PFSK-1 (cell line): Measurements from ENCODE around the gene CCSER1.

Experiments
- FOXP2 ChIP-seq: optimal IDR thresholded peaks from 2 replicates; pipeline ENCODE3; 2011; ENCODE audit warnings: borderline replicate concordance, control low read depth, inconsistent platforms; ENCODE audit not compliant: insufficient read depth; ENCODE audit errors: extremely low read length, extremely low read depth
- POLR2AphosphoS5 ChIP-seq: IDR thresholded peaks from 2 replicates; pipeline ENCODE4 v1.6.1; 2012; ENCODE audit warnings: low read depth, mild to moderate bottlenecking, control low read depth, low read length, moderate library complexity
- REST ChIP-seq, 2 experiments: IDR thresholded peaks; 2 replicates each; pipeline versions ENCODE4 v1.6.1 to v1.8.0; 2011 to 2012; ENCODE audit warnings: low read depth in 2 of 2, low read length in 2 of 2, control low read depth in 1 of 2, inconsistent platforms in 1 of 2, mild to moderate bottlenecking in 1 of 2, moderate library complexity in 1 of 2; ENCODE audit not compliant: insufficient read depth in 1 of 2
- SIN3A ChIP-seq: IDR thresholded peaks from 2 replicates; pipeline ENCODE4 v1.6.1; 2012; ENCODE audit warnings: mild to moderate bottlenecking, low read length, moderate library complexity, borderline replicate concordance; ENCODE audit not compliant: insufficient read depth
- TAF1 ChIP-seq: IDR thresholded peaks from 2 replicates; pipeline ENCODE4 v1.6.1; 2012; ENCODE audit warnings: low read length, control low read depth, borderline replicate concordance; ENCODE audit not compliant: insufficient read depth

The CCSER1 gene

GRCh38 chr4:90328558-90328957 lies 201.4 kb downstream of the CCSER1 start:
- TF ChIP-seq POLR2AphosphoS5 (no peak), REST (IDR thresholded peaks at IDR 0.05; ENCODE audit: insufficient read depth in 1 of 2, low read depth in 2 of 2, low read length in 2 of 2) (no peak), TAF1 (no peak), SIN3A (no peak), FOXP2 (no peak)

DNA sequence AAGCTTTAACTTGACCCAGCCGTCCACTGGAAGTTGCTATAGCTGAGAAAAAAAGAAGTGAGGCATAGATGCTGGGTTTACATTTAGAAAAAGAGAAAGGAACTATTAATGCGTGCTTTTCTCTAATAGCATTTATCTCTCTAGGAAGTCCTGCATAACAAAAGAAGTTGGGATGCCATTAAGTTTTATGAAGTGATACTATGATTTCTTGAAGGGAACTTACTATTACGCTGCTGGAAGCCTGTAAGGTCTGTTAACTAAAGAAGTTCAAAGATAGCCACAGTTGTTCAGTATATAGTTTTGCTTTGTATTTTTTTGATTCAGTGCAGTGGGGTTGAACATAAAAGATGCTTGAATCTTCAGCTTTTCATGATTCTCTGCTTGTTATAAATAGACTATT lies 203.4 kb downstream of the CCSER1 start:
- TF ChIP-seq FOXP2 (no peak), POLR2AphosphoS5 (no peak), SIN3A (no peak), REST (IDR thresholded peaks at IDR 0.05; ENCODE audit: insufficient read depth in 1 of 2, low read depth in 2 of 2, low read length in 2 of 2) (no peak), TAF1 (no peak)

DNA sequence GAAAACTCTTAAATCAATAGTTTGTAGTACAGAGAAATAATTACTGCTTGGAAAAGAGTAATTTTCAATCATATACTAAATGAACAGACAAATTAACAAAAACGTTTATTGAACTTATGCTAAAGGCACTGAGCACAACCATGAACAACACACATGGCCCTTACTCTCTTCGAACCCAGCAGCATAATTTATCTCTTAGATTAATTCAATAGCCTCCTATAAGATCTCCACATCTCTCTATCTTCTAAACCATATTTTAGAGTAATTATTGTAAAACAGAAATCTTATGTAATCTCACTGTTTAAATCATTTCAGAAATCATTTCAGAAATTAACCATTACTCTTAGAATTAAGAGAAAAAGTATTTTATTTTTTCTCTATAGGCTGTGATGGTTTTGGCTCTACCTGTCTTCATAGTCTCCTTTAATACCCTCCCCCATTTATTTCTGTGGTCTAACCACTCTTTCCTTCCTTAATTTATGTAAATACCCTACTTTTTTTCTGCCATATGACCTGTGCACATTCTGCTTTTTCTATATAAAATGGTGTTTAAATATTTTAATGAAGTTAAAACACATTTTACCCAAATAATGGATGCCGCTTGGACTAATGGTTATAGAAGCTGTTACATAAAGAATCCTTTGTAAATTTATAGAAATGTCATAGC lies 218.5 kb downstream of the CCSER1 start:
- no peak for TF ChIP-seq SIN3A
- TF ChIP-seq POLR2AphosphoS5, result no peak
- no peak for TF ChIP-seq TAF1
- no peak for TF ChIP-seq FOXP2
- no peak for TF ChIP-seq REST (IDR thresholded peaks at IDR 0.05; ENCODE audit: insufficient read depth in 1 of 2, low read depth in 2 of 2, low read length in 2 of 2)

GRCh38 chr4:90349636-90350035 lies 222.4 kb downstream of the CCSER1 start:
- no peak for TF ChIP-seq SIN3A
- no peak for TF ChIP-seq POLR2AphosphoS5
- TF ChIP-seq TAF1, result no peak
- TF ChIP-seq FOXP2, result no peak
- no peak for TF ChIP-seq REST (IDR thresholded peaks at IDR 0.05; ENCODE audit: insufficient read depth in 1 of 2, low read depth in 2 of 2, low read length in 2 of 2)

DNA sequence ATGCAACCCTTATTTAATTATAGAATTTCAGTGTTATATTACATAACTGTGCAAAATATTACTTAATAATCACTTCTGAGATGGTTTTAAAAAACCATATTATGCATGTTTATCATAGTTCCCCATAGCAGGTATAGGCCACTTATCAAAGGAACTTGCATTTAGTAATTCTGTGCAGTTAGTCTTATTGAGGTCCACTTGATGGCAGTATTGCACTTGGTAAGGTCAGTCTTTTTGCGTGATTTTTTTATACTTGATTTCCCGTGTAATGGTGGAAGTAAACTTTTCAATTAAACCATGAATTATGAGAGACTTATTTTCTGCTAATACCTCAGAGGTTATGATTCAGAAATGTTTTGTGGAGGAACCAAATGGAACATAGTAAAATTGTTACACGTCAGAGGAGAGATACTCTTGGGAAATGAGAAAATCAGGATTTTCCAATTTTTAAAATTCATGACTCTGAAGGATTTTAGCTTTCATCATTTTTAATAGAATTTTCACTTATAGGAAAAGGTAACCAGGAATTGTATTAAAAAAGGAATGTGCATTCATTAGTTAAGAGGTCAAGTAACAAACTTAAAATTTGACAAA lies 230.0 kb downstream of the CCSER1 start:
- TF ChIP-seq TAF1, result no peak
- no peak for TF ChIP-seq POLR2AphosphoS5
- no peak for TF ChIP-seq SIN3A
- no peak for TF ChIP-seq REST (IDR thresholded peaks at IDR 0.05; ENCODE audit: insufficient read depth in 1 of 2, low read depth in 2 of 2, low read length in 2 of 2)
- TF ChIP-seq FOXP2, result no peak
